ENCODE data around the gene KEAP1. TPM values are rescaled to one million over a fixed set of nuclear protein-coding genes. Genes with fewer than 3 reads are reported as not detected.

Gene KEAP1
- total and polyA plus RNA-seq, 2 of the 13 experiments (the other 11 are each of a cell fraction or from before 2014, with no cell fraction given) = 56.7 to 72.9 TPM

GRCh38 chr19:10471909-10472308 is 31.2 kb downstream of the KEAP1 start (continued):
- TF ChIP-seq, protein P1, sequence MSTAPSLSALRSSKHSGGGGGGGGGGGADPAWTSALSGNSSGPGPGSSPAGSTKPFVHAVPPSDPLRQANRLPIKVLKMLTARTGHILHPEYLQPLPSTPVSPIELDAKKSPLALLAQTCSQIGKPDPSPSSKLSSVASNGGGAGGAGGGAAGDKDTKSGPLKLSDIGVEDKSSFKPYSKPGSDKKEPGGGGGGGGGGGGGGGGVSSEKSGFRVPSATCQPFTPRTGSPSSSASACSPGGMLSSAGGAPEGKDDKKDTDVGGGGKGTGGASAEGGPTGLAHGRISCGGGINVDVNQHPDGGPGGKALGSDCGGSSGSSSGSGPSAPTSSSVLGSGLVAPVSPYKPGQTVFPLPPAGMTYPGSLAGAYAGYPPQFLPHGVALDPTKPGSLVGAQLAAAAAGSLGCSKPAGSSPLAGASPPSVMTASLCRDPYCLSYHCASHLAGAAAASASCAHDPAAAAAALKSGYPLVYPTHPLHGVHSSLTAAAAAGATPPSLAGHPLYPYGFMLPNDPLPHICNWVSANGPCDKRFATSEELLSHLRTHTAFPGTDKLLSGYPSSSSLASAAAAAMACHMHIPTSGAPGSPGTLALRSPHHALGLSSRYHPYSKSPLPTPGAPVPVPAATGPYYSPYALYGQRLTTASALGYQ (CRISPR knock-in tag; IDR thresholded peaks at IDR 0.05) = no peak
- TF ChIP-seq ZNF446 (CRISPR knock-in tag; IDR thresholded peaks at IDR 0.05) (no peak), FOXO1 (CRISPR knock-in tag; IDR thresholded peaks at IDR 0.05) (no peak), RXRA (CRISPR knock-in tag; IDR thresholded peaks at IDR 0.05) (no peak), KDM5B (CRISPR knock-in tag; IDR thresholded peaks at IDR 0.05; ENCODE audit: borderline replicate concordance) (no peak), CENPT (CRISPR knock-in tag; IDR thresholded peaks at IDR 0.05; ENCODE audit: low read depth) (no peak)
- TF ChIP-seq, protein P2, sequence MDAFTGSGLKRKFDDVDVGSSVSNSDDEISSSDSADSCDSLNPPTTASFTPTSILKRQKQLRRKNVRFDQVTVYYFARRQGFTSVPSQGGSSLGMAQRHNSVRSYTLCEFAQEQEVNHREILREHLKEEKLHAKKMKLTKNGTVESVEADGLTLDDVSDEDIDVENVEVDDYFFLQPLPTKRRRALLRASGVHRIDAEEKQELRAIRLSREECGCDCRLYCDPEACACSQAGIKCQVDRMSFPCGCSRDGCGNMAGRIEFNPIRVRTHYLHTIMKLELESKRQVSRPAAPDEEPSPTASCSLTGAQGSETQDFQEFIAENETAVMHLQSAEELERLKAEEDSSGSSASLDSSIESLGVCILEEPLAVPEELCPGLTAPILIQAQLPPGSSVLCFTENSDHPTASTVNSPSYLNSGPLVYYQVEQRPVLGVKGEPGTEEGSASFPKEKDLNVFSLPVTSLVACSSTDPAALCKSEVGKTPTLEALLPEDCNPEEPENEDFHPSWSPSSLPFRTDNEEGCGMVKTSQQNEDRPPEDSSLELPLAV (CRISPR knock-in tag; conservative IDR thresholded peaks at IDR 0.05; ENCODE audit: low read depth) = no peak
- TF ChIP-seq, protein P3, sequence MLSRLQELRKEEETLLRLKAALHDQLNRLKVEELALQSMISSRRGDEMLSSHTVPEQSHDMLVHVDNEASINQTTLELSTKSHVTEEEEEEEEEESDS (CRISPR knock-in tag; IDR thresholded peaks at IDR 0.05; ENCODE audit: borderline replicate concordance) = no peak
- TF ChIP-seq, protein P4, sequence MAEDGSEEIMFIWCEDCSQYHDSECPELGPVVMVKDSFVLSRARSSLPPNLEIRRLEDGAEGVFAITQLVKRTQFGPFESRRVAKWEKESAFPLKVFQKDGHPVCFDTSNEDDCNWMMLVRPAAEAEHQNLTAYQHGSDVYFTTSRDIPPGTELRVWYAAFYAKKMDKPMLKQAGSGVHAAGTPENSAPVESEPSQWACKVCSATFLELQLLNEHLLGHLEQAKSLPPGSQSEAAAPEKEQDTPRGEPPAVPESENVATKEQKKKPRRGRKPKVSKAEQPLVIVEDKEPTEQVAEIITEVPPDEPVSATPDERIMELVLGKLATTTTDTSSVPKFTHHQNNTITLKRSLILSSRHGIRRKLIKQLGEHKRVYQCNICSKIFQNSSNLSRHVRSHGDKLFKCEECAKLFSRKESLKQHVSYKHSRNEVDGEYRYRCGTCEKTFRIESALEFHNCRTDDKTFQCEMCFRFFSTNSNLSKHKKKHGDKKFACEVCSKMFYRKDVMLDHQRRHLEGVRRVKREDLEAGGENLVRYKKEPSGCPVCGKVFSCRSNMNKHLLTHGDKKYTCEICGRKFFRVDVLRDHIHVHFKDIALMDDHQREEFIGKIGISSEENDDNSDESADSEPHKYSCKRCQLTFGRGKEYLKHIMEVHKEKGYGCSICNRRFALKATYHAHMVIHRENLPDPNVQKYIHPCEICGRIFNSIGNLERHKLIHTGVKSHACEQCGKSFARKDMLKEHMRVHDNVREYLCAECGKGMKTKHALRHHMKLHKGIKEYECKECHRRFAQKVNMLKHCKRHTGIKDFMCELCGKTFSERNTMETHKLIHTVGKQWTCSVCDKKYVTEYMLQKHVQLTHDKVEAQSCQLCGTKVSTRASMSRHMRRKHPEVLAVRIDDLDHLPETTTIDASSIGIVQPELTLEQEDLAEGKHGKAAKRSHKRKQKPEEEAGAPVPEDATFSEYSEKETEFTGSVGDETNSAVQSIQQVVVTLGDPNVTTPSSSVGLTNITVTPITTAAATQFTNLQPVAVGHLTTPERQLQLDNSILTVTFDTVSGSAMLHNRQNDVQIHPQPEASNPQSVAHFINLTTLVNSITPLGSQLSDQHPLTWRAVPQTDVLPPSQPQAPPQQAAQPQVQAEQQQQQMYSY (CRISPR knock-in tag; IDR thresholded peaks at IDR 0.05) = no peak

Data from HepG2 (cell line).